SJCRH30 (cell line): Measurements from ENCODE around the gene CCDC201. TPM values are rescaled to one million over a fixed set of nuclear protein-coding genes. Genes with fewer than 3 reads are reported as not detected.

Source experiments
- DNase-seq, 2 experiments: peaks; one replicate each; pipeline ENCODE4 v3.0.0-alpha.2; 2015 to 2020
- H3K27ac ChIP-seq: fragments of 250-450 bp; sonication (Bioruptor Pico); 2 replicates; pipeline ENCODE4 v1.5.1; 2020; ENCODE audit warnings: mild to moderate bottlenecking, moderate library complexity
- H3K27me3 ChIP-seq: fragments of 250-450 bp; sonication (Bioruptor Pico); 2 replicates; pipeline ENCODE4 v1.5.1; 2020; ENCODE audit warnings: mild to moderate bottlenecking, moderate library complexity
- H3K36me3 ChIP-seq: fragments of 250-450 bp; sonication (Bioruptor Pico); 2 replicates; pipeline ENCODE4 v1.5.1; 2020; ENCODE audit warnings: mild to moderate bottlenecking, moderate library complexity
- H3K4me1 ChIP-seq: fragments of 250-450 bp; sonication (Bioruptor Pico); 2 replicates; pipeline ENCODE4 v1.5.1; 2020; ENCODE audit warnings: mild to moderate bottlenecking, moderate library complexity
- H3K4me3 ChIP-seq: fragments of 250-450 bp; sonication (Bioruptor Pico); 2 replicates; pipeline ENCODE4 v1.5.1; 2020; ENCODE audit warnings: mild to moderate bottlenecking, moderate library complexity
- H3K9me3 ChIP-seq: fragments of 250-450 bp; sonication (Bioruptor Pico); replicated peaks from 2 replicates; pipeline ENCODE4 v1.5.1; 2020; ENCODE audit warnings: mild to moderate bottlenecking, moderate library complexity
- total RNA-seq: library from RNA; depleted of rRNA; stranded (reverse); fragments of >200 nt; shearing (Covaris generic); gene quantifications from 2 replicates; pipeline ENCODE4 v1.2.3, GENCODE V29; 2014

CCDC201 gene
- total RNA-seq, 1 experiment from 2014 or later, result not detected

DNA sequence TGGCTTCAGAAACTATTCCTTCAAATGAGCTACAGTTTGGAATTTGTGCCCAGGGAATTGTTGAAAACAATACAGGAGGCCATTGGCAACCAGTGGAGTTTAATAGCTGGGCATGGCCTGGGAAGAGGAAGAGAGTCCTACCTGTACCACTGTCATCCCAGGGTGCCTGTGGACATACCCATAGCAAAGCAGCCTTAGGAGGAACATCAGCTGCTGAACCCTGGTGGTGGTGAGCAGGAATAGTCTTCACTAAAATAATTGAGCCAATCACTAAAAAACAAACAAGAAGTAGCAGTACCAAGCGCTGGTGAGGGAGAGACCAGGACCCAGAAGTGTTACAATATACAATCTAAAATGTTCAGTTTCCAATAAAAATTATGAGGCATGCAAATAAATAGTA is 29.9 kb upstream of the CCDC201 start:
- no peak overlapping the region for H3K27ac ChIP-seq
- no peak overlapping the region for H3K4me3 ChIP-seq

DNA sequence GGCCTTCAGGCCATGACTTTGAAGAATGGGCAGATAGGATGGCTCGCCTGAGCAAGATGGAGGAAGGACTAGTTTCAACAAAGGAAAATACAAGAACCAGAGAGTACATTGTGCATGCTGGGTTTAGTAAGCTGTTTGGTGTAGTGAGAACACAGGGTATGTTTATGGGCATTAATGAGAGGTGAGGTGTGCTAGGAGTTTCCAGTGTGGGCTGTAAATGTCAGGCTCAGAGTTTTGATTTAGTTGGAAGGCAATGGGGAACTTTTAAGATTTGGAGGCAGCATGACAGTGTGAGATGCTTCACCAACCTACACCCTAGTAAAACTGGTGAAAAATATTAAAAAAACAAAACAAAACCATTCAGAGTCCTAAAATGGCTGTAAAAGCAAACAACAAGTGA is 28.7 kb upstream of the CCDC201 start:
- H3K4me3 ChIP-seq, result no peak overlapping the region
- DNase-seq, result no peak
- no peaks in the 10 kb centered on the region for H3K36me3 ChIP-seq
- H3K27ac ChIP-seq, result no peak overlapping the region
- H3K27me3 ChIP-seq, result no peaks in the 10 kb centered on the region
- no peaks in the 10 kb centered on the region for H3K4me1 ChIP-seq
- H3K9me3 ChIP-seq, result no peaks in the 10 kb centered on the region

More for the DNA sequence above, 29.9 kb upstream of the CCDC201 start:
- Histone ChIP-seq H3K27me3 (no peaks in the 10 kb centered on the region), H3K9me3 (no peaks in the 10 kb centered on the region), H3K4me1 (no peaks in the 10 kb centered on the region), H3K36me3 (no peaks in the 10 kb centered on the region)
- no peak for DNase-seq

DNA sequence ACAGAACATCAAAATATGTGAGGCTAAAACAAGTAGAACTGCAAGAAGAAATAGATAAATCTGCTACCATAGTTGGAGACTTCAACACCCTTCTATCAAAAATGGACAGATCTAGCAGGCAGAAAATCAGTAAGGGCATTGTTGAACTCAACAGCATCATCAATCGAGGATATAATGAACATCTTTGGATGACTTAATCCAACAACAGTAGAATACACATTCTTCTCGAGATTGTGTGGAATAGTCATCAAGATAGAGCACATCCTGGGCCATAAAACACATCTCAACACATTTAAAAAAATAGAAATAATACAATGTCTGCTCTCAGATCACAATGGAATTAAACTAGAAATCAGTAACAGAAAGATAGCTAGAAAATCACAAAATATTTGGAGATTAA is 25.3 kb upstream of the CCDC201 start:
- Histone ChIP-seq H3K36me3 (no peaks in the 10 kb centered on the region), H3K4me1 (no peaks in the 10 kb centered on the region), H3K9me3 (no peaks in the 10 kb centered on the region), H3K27ac (no peak overlapping the region), H3K4me3 (no peak overlapping the region), H3K27me3 (no peaks in the 10 kb centered on the region)
- no peak for DNase-seq

DNA sequence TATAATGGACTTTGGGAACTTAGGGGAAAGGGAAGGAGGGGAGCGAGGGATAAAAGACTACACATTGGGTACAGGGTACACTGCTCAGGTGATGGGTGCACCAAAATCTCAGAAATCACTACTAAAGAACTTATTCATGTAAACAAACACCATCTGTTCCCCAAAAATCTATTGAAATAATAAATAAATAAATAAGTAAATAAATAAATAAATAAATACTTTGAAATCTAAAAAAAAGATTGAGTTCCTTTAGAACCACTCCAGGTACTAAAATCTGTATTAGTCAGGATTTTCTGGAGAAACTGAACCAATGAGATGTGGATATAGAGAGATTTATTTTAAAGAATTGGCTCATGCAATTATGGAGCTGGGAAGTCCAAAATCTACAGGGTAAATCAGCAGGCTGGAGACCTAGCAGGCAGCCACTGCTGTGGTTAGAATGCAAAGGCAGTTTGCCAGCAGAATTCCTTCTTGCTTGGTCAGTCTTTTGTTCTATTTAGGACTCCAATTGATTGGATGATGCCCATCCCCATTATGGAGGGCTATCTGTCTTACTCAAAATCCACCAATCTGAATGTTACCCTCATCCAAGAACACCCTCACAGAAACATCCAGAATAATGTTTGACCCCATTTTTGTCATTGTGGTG is 24.3 kb upstream of the CCDC201 start:
- no peak overlapping the region for H3K27ac ChIP-seq
- H3K27me3 ChIP-seq, result no peaks in the 10 kb centered on the region
- H3K4me1 ChIP-seq, result no peaks in the 10 kb centered on the region
- no peaks in the 10 kb centered on the region for H3K9me3 ChIP-seq
- DNase-seq, result peak; percentile 20 to 25
- no peak overlapping the region for H3K4me3 ChIP-seq
- no peaks in the 10 kb centered on the region for H3K36me3 ChIP-seq

DNA sequence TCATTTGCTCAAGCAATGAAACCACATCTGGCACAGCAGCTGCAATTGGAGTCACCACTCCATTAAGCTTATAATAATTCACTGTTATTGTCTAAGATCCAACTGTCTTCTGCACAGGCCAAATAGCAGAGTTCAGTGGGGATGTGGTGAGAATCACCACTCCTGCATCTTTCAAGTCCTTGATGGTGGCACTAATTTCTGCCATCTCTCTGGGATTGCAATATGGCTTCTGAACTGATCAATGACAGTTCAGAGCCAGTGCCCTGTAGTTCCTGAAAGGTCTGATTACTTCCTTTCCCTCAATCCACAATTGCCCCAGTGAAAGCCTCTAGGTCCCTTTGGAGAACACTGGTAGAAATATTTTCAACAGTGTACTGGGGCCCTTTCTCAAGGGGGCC is 21.8 kb upstream of the CCDC201 start:
- H3K4me1 ChIP-seq, result no peaks in the 10 kb centered on the region
- DNase-seq, result no peak
- no peak overlapping the region for H3K4me3 ChIP-seq
- H3K36me3 ChIP-seq, result no peaks in the 10 kb centered on the region
- peaks cover 6% of the 10 kb centered on the region; the same call in 1 of the 2 replicates for H3K27me3 ChIP-seq
- H3K27ac ChIP-seq, result no peak overlapping the region
- H3K9me3 ChIP-seq, result no peaks in the 10 kb centered on the region

DNA sequence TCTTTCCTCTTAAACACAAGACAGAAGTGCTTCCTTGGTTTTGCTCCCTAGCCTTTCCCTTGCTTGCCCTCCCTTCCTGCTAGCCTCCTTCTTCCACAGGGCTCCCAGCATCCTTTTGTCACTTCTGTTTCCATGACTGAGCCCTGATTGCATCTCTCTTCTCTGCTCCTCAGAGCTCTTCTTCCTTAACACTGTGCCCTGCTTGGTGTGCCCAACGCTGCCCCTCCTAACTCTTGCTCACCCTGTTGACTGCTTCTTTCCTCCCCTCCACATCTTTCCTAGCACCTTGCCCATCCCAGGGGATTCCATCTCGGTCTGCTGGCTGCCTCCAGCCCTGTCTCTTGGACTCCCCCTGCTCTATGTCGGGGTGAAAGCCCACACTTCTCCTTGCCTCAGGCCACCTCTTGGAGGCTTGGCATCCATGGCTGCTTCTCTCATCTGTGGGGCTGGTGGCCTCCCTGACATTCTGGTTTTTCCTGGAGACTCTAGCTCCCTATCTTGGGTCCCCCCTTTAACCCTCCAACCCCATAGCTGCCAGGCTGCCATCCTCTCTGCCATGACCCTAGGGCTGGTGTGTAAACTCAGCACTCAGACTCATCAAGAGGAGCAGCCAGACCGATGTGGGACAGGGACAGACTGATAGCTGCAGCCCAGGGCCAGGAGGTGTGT is 21.2 kb upstream of the CCDC201 start:
- no peaks in the 10 kb centered on the region for H3K4me1 ChIP-seq
- no peak overlapping the region for H3K27ac ChIP-seq
- H3K36me3 ChIP-seq, result no peaks in the 10 kb centered on the region
- no peaks in the 10 kb centered on the region for H3K9me3 ChIP-seq
- no peak overlapping the region for H3K4me3 ChIP-seq
- no peak for DNase-seq
- H3K27me3 ChIP-seq, result peaks cover 6% of the 10 kb centered on the region; the same call in 1 of the 2 replicates

DNA sequence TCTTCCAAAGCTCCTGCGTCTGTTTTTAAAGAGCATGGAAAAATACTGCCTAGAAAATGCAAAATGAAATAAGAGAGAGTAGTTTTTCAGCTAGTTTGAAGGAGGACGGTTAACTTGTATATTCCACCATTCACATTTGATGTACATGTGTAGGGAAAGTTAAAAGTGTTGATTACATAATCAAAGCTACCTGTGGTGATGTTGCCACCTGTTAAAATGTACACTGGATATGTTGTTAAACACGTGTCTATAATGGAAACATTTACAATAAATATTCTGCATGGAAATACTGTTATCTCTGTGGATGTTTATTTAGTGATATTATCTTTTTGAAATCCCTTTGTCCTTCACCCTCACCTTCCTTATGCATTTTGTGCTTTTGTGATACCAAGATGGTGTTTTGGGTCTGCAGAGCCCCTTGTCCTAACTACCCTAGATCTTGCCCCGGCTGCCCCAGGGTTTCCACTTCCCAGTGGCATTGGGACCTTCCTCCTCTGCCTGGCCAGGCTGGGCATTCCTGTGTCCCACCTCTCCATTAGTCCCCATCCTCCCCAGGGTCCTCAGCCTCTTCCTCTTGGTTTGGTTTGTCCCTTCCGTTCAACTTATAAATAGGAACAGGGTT is 20.6 kb upstream of the CCDC201 start:
- H3K27me3 ChIP-seq, result peaks cover 6% of the 10 kb centered on the region; the same call in 1 of the 2 replicates
- H3K9me3 ChIP-seq, result no peaks in the 10 kb centered on the region
- H3K4me1 ChIP-seq, result no peaks in the 10 kb centered on the region

DNA sequence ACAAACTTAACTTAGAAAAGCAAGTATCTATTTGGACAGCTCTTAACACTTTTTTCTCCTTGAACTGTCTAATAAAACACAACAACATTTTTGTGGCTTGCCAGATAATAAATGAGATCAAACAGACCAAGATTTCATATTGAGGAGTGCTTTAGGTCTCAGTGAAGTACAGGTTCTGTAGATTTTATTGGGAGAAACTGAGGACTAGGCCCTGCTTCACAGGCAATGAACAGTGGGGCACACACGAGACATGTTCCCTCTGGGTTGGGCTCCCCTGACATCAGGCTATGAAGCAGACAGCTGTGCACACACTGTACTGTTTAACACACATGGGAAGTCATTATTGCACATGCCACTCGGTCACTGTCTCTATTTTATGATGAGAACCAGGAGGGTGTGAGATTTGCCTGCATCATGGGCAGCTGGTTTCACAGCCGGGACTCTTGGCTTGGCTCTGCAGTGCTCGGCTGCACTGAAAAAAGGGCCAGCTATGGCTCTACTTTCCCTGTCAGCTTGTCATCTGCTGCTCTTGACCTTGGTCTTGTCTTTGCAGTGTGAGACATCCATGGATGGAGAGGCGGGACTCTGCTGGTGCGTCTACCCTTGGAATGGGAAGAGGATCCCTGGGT is 19.6 kb upstream of the CCDC201 start:
- no peak overlapping the region for H3K27ac ChIP-seq
- no peak overlapping the region for H3K4me3 ChIP-seq
- no peaks in the 10 kb centered on the region for H3K4me1 ChIP-seq
- no peak for DNase-seq
- peaks cover 6% of the 10 kb centered on the region; the same call in 1 of the 2 replicates for H3K27me3 ChIP-seq
- H3K9me3 ChIP-seq, result no peaks in the 10 kb centered on the region
- H3K36me3 ChIP-seq, result no peaks in the 10 kb centered on the region

More for the DNA sequence above, 20.6 kb upstream of the CCDC201 start:
- no peaks in the 10 kb centered on the region for H3K36me3 ChIP-seq
- no peak overlapping the region for H3K27ac ChIP-seq
- DNase-seq, result no peak
- no peak overlapping the region for H3K4me3 ChIP-seq

DNA sequence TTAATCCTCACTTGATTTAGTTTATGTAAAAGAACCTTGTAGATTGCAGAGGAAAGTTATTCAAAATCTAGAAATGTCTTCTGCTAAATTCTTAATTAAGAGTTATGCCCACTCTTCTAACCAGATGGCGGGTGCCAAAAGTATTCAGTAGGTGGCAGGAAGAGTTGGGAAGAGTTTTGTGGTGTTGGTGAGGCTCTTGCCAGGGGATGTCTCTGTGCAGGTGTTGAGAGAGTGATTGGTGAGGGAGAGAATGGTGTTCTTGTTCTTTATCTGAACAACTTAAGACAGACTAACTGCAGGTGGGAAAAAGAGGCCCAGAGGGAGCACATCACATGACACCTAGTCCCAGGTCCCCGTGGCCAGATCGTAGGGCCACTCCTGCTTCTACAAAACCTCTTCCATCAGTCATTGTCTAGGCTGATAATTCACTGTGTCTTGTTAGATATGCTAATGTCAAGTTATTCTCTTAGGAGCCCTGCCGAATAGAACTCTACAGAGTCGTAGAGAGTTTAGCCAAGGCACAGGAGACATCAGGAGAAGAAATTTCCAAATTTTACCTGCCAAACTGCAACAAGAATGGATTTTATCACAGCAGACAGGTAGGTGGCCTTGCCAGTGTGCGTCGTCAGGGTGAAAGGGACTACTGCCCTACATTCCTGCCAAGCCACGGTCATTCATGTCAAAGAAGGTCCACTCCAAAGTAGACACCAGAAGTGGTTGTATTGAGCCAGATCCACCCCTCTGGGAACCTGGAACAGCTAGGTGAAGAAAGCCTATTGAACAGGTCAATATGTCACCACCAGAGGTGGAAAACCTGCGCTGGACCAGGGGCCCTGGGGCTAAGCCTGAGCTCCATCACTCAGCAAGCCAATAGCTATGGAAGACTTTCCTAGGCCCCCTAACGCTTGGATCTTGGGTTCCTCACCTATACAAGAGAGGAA is 18.9 kb upstream of the CCDC201 start:
- Histone ChIP-seq H3K36me3 (no peaks in the 10 kb centered on the region), H3K27me3 (peaks cover 6% of the 10 kb centered on the region; the same call in 1 of the 2 replicates), H3K27ac (no peak overlapping the region), H3K4me3 (no peak overlapping the region), H3K9me3 (no peaks in the 10 kb centered on the region), H3K4me1 (no peaks in the 10 kb centered on the region)
- no peak for DNase-seq

DNA sequence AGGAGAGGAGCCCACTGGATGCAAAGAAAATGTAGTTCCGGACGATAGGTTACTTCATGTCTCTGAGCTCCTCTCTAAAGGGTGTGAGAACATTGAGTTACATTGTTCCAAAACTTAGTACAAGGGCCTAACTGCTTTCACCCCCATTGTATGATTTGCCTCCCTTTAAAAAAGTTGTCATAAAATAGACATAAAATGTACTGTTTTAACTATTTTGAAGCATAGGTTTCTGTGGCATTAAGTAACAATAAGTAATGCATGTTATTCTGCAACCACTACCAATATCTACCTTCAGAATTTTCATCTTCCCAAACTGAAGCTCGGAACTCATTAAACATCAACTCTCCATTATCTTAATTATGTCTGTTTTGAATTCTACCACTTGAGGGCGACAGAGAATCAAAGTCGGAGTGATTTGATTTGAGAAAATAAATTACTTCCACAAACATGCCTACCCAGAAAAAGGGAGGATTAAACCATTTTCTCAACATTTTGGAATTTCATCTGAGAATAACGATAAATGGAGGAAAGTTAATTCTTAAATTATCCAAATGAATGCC is 18.1 kb upstream of the CCDC201 start:
- H3K4me3 ChIP-seq, result no peak overlapping the region
- no peaks in the 10 kb centered on the region for H3K36me3 ChIP-seq
- DNase-seq, result peak in 1 of 2 experiments; percentile 62
- peaks cover 6% of the 10 kb centered on the region; the same call in 1 of the 2 replicates for H3K27me3 ChIP-seq
- no peak overlapping the region for H3K27ac ChIP-seq
- no peaks in the 10 kb centered on the region for H3K4me1 ChIP-seq
- H3K9me3 ChIP-seq, result no peaks in the 10 kb centered on the region

DNA sequence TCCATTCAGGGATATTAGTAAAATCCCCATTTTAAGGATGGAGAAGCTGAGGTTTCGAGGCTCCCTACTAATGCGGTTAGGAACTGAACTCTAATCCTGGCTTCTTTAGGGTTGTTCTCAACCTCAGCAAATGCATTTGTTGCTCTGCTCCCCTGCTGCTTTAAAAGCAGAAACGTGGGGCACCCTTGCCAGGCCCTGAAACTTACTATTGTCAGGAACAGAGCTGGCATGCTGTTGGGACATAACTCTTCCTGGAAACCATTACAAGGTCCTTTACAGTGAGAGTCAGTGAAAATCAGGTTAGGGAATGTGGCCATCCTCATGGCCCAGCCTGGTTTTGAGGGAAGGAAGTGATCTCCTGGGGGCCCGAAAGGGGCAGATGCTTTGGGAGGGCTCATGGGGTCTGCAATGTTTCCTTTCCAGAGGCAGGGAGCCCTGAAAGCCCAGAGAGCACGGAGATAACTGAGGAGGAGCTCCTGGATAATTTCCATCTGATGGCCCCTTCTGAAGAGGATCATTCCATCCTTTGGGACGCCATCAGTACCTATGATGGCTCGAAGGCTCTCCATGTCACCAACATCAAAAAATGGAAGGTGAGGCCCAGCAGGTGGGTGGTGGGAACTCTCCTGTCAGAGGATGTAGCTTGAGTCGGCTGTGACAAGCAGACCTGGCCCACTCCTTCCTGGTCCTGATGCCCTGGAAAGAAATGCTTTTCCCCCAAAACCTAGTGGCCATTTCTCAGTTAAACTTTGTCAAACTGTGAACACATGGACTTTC is 17.4 kb upstream of the CCDC201 start:
- DNase-seq, result no peak
- no peaks in the 10 kb centered on the region for H3K36me3 ChIP-seq
- peaks cover 9% of the 10 kb centered on the region for H3K27me3 ChIP-seq
- no peak overlapping the region for H3K4me3 ChIP-seq
- peaks cover 2% of the 10 kb centered on the region; the same call in 1 of the 2 replicates for H3K4me1 ChIP-seq
- no peaks in the 10 kb centered on the region for H3K9me3 ChIP-seq
- no peak overlapping the region for H3K27ac ChIP-seq

DNA sequence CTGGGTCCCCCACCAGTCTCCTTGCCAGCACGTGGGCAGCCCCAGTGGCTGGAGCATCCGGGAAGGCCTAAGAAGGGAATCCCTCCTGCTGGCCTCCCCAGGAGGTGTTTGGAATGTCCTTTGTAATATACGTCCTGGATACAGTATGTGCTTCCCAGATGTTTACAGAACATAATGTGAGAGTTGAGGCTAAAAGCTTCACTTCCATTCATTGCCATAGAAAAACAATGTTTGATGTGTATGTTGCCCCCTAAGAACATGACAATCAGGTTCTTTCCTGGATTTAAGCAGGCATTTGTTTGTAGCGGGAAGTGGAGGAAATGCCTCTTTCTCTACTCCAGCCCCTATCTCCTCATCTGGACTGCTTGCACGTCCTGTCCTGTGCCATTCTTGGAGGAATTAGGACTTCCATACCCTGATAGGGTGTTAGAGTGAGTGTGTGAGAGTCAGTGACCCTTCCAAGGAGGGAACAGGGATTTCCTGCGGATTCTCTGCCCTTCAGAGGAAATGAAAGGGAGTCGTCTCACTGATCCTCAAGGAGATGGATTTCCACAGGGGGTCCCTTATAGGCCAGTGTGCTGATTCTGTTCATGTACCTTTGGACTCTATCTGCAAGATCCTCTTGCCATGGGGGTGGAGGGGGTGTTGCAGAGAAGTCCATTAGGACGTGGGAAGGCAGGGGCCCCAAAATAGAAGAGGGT is 16.6 kb upstream of the CCDC201 start:
- Histone ChIP-seq H3K27ac (no peak overlapping the region), H3K9me3 (no peaks in the 10 kb centered on the region), H3K27me3 (peaks cover 9% of the 10 kb centered on the region), H3K4me1 (peaks cover 2% of the 10 kb centered on the region; the same call in 1 of the 2 replicates), H3K4me3 (no peak overlapping the region), H3K36me3 (no peaks in the 10 kb centered on the region)
- DNase-seq, result no peak

DNA sequence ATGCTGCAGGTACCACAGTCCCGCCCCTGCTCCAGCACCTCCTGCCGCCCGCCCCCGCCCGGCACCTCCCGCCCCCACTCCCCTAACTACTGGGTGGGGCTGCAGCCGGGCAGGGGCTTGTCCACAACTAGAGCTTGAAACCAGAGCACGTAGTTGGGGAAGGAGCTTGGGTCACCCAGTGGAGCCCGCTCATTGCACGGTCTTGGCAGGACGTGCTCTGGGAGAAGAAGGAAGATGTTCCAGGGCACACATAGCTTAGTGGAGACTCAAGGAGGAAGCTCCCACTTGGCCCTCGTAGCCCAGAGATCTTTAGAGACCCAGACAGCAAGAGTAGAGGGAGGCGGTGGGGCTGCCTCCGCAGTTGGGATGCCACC is 16.1 kb upstream of the CCDC201 start:
- H3K4me1 ChIP-seq, result peaks cover 2% of the 10 kb centered on the region; the same call in 1 of the 2 replicates
- H3K9me3 ChIP-seq, result no peaks in the 10 kb centered on the region
- no peak overlapping the region for H3K27ac ChIP-seq
- H3K4me3 ChIP-seq, result no peak overlapping the region
- H3K27me3 ChIP-seq, result peaks cover 9% of the 10 kb centered on the region
- no peaks in the 10 kb centered on the region for H3K36me3 ChIP-seq
- DNase-seq, result no peak
